Left lobe of liver (tissue), 2 donors: ENCODE data around the gene PSD4. TPM values are rescaled to one million over a fixed set of nuclear protein-coding genes. Genes with fewer than 3 reads are reported as not detected.
A peak's percentile ranks its signal among the peaks of the same experiment; 100 is the strongest.

ENCODE experiments used
- ATAC-seq: fragments of 200-7000 bp; cut with Tn5 transposase; one replicate; pipeline ENCODE4 v1.9.1; 2020; ENCODE audit warnings: mild to moderate bottlenecking, moderate library complexity
- DNase-seq: peaks from one replicate; pipeline ENCODE4 v3.0.0-alpha.2; 2020; ENCODE audit warnings: low spot score
- total RNA-seq: library from RNA; stranded (reverse); gene quantifications from one replicate; pipeline ENCODE4 v1.2.1, GENCODE V29; 2021
- donor health status: DM: no; HTN: no; CAD: no; lungs with moderate emphysema.
- donor health status: DM: no; HTN: yes; CAD: no.

Gene PSD4
- total RNA-seq: 60.3 TPM

DNA sequence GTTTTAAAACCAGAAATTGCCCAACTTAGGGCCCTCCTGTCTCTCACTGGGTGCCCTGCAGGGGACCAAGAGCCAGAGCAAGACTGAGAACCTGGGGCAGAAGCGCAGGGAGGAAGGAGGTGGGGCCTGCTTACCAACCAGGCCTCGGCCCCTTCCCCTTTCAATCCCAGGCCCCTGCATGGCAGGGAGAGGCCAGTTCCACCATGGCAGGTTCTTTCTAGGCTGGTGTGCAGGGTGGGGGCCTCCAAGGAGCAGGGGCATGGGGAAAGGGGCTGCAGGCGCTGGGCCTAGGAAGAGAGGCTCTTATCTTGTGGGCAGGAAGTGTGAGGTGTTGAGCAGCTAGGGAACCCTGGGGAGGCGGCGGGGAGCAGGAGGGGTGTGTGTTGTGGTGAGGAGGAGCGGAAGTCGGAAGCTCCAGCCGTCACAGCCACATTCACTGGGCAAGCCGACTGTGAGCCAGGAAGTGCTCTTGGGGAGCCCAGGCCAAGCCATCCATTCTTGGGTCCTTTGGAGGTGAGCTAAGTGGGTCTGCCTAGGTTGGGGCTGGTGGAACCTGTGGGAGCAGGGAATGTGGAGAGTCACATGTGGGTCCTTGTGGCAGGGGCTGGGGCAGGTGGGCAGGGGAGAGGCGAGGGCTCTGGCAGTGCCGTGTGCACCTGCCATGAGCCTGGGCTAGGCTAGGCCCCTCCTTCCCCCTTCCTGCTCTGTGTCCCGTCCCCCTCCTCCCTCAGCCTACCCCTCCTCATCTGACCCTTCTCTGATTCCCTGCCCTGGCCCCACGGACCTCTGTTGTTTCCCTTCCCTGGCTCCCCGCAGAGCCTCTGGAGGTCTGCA, at the start of gene PSD4:
TSS of gene PSD4 (plus strand) at position 430 of the 834 bp plus-strand sequence. CDS start 8,486 bp downstream, outside the sequence.
- DNase-seq: peak; percentile 59
- peak; percentile 54 for ATAC-seq

- no peak for ATAC-seq
- peak; percentile 38 for DNase-seq
Observed at GRCh38 chr2:113124181-113124961, 49.4 kb upstream of the PSD4 start.

- ATAC-seq (no peak), DNase-seq (no peak)
Observed at GRCh38 chr2:113124984-113125855, 48.6 kb upstream of the PSD4 start.

DNA sequence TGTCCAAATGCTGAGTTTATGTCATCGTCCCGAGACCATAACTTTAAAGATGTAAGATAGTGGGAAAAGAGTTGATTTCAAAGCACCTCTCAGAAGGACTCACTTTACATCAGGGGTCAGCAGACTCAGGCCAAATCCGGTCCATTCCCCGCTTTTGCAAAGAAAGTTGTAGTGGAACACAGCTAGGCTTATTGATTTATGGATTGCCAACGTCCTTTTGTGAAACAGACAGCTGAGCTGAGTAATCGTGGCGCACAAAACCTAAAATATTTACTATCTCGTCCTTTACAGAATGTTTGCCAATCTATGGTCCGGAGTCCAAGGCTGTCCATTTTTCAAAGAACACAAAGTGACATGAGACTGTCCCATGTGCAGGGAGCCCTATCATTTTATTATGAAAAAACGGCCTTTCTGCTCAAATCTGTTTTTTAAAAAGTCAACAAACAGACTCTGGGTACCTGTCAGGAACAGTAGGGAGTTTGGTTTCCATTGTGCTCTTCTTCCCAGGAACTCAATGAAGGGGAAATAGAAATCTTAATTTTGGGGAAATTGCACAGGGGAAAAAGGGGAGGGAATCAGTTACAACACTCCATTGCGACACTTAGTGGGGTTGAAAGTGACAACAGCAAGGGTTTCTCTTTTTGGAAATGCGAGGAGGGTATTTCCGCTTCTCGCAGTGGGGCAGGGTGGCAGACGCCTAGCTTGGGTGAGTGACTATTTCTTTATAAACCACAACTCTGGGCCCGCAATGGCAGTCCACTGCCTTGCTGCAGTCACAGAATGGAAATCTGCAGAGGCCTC, 46.7 kb upstream of the PSD4 start, which contains the start of gene IL1RN:
TSS of gene IL1RN (plus strand) at position 754 of the 801 bp plus-strand sequence. CDS start at position 781, 27 bp downstream.
- peak; percentile 52 for ATAC-seq
- peak; percentile 73 for DNase-seq

DNA sequence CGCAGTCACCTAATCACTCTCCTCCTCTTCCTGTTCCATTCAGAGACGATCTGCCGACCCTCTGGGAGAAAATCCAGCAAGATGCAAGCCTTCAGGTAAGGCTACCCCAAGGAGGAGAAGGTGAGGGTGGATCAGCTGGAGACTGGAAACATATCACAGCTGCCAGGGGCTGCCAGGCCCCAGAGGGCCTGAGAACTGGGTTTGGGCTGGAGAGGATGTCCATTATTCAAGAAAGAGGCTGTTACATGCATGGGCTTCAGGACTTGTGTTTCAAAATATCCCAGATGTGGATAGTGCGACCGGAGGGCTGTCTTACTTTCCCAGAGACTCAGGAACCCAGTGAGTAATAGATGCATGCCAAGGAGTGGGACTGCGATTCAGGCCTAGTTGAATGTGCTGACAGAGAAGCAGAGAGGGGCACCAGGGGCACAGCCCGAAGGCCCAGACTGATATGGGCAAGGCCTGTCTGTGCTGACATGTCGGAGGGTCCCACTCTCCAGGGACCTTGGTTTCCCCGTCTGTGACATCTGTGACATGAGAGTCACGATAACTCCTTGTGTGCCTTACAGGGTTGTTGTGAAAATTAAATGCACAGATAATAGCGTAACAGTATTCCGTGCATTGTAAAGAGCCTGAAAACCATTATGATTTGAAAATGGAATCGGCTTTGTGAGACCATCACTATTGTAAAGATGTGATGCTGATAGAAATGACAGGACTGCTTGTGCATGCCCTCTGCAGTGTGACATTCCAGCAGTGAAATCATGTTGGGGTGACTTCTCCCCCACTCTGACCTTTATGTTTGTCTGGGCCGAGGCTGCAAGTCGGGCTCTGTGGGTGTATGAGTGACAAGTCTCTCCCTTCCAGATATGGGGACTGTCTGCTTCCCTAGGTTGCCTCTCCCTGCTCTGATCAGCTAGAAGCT, 45.9 kb upstream of the PSD4 start:
- DNase-seq (peak; percentile 48), ATAC-seq (peak; percentile 36)

GRCh38 chr2:113129519-113130078, 44.2 kb upstream of the PSD4 start:
- peak; percentile 24 for DNase-seq
- ATAC-seq: no peak

- DNase-seq (peak; percentile 35), ATAC-seq (no peak)
Observed at GRCh38 chr2:113131352-113132185, 42.2 kb upstream of the PSD4 start.

DNA sequence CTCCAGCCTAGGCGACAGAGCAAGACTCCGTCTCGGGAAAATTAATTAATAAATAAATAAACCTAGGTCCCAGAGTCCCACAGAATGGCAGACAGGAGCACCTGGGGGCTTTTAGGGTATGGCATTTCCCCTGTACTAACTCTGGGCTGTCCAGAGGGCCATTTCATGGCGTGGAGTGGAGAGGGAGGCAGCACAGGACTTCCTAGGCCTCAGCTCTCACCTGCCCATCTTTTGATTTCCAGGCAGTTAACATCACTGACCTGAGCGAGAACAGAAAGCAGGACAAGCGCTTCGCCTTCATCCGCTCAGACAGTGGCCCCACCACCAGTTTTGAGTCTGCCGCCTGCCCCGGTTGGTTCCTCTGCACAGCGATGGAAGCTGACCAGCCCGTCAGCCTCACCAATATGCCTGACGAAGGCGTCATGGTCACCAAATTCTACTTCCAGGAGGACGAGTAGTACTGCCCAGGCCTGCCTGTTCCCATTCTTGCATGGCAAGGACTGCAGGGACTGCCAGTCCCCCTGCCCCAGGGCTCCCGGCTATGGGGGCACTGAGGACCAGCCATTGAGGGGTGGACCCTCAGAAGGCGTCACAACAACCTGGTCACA, 41.3 kb upstream of the PSD4 start:
- DNase-seq (peak; percentile 42), ATAC-seq (no peak)

DNA sequence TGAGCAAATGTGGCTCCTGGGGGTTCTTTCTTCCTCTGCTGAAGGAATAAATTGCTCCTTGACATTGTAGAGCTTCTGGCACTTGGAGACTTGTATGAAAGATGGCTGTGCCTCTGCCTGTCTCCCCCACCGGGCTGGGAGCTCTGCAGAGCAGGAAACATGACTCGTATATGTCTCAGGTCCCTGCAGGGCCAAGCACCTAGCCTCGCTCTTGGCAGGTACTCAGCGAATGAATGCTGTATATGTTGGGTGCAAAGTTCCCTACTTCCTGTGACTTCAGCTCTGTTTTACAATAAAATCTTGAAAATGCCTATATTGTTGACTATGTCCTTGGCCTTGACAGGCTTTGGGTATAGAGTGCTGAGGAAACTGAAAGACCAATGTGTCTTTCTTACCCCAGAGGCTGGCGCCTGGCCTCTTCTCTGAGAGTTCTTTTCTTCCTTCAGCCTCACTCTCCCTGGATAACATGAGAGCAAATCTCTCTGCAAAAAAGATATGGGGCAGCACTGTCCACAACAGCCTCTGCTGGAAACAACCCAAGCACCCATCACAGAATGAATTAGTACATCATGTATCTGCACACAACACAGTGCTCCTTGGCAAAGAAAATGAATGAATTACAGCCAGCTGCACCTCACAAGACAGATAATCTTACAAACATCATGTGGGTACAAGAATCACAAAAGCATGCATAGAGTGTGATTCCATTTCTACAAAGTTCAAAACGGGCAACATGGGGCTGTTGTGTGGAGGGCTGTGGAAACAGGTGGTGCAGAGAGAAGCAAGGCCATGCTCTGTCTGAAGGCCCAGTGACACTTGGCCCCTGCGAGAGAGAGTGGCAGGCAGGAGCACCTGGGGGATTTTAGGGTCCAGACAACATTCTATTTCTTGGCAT, 39.8 kb upstream of the PSD4 start:
- no peak for ATAC-seq
- peak; percentile 35 for DNase-seq

DNA sequence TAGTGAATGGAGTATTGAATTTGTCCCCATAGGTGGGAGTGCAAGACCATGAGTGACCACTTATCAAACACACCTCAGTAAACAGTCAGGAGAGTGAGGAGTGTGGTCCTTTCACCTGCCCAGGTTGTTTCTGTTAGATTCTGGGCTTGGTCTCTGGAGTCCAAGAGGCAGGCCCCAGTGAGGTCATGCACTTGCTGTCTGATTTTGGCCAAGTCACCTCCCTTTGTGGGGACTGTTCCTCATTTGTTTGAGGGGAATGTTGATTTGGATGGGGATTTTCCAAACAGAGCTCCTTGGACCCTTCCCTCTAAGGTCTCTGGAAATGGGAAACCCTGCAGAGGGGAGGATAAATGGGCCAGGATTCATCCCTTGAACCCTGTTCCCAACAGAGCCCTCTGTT, 39.1 kb upstream of the PSD4 start:
- peak; percentile 41 for DNase-seq
- ATAC-seq: peak; percentile 29

- peak; percentile 27 for DNase-seq
- no peak for ATAC-seq
Observed at GRCh38 chr2:113135317-113135716, 38.5 kb upstream of the PSD4 start.

- ATAC-seq (peak; percentile 71), DNase-seq (peak; percentile 45)
Observed at GRCh38 chr2:113136828-113137775, 36.7 kb upstream of the PSD4 start.

GRCh38 chr2:113137827-113138226, 35.9 kb upstream of the PSD4 start:
- DNase-seq (peak; percentile 35), ATAC-seq (no peak)

GRCh38 chr2:113138428-113139322, 35.1 kb upstream of the PSD4 start:
- DNase-seq (peak; percentile 59), ATAC-seq (peak; percentile 87)
